Measurements from ENCODE around the gene KIF26B. TPM values are rescaled to one million over a fixed set of nuclear protein-coding genes. Genes with fewer than 3 reads are reported as not detected.
A peak's percentile ranks its signal among the peaks of the same experiment; 100 is the strongest.

KIF26B gene
- total RNA-seq: 1 to 10 TPM in 1 of 3 donors, under 1 TPM in 2; 0.14 to 3.2 (median 0.39) TPM
- long read RNA-seq, donor 1, partial matches to known transcripts: 0 of 2 reads
- long read RNA-seq, donor 1, other reads (novel, unspliced or antisense): 2 of 2 reads
- long read RNA-seq, donor 2: 0 reads

- ATAC-seq (no peak), DNase-seq (peak in 2 of 3 donors; percentile 20 to 37)
- Histone ChIP-seq H3K9me3 (no peaks in the 10 kb centered on the region), H3K4me3 (no peak within 1 kb of the TSS), H3K4me1 (ENCODE audit: low read depth) (peaks cover 41% of the 10 kb centered on the region), H3K36me3 (ENCODE audit: low read depth) (no peaks in the 10 kb centered on the region)
- intact Hi-C loops (cut with DNase I, micrococcal nuclease): loop anchor here (5.0 to 10.0 kb wide), 2 partner anchors 848 to 1340 kb away; no protein-coding TSS in a partner anchor
- TF ChIP-seq, protein P1, sequence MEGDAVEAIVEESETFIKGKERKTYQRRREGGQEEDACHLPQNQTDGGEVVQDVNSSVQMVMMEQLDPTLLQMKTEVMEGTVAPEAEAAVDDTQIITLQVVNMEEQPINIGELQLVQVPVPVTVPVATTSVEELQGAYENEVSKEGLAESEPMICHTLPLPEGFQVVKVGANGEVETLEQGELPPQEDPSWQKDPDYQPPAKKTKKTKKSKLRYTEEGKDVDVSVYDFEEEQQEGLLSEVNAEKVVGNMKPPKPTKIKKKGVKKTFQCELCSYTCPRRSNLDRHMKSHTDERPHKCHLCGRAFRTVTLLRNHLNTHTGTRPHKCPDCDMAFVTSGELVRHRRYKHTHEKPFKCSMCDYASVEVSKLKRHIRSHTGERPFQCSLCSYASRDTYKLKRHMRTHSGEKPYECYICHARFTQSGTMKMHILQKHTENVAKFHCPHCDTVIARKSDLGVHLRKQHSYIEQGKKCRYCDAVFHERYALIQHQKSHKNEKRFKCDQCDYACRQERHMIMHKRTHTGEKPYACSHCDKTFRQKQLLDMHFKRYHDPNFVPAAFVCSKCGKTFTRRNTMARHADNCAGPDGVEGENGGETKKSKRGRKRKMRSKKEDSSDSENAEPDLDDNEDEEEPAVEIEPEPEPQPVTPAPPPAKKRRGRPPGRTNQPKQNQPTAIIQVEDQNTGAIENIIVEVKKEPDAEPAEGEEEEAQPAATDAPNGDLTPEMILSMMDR (IDR thresholded peaks at IDR 0.05): no peak
These were observed at the start of gene KIF26B for GRCh38 chr1:245154429-245155271. TSS of gene KIF26B (plus strand) at chr1:245154985. CDS start at chr1:245155425, 440 bp downstream.

DNA sequence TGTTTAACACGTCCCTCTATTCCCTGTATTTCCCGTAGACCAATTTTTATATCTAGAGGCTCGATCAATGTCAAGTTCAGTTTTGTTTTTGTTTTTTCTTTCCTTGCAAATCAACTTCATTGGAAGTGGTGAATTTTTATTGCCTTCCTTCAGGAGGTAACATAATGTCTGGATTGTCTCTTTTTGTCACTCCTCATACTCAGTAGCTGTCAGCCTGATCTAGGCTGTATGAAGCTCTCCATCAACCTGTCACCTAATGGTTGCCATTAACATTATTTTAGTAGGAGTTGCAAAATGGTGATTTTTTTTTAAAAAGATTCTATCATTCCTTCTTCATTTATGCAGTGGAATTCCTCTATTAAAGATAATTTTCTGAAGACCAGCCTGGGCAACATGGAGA lies 49.7 kb upstream of the KIF26B start:
- Histone ChIP-seq H3K9me3 (no peaks in the 10 kb centered on the region), H3K4me3 (no peak overlapping the region), H3K36me3 (ENCODE audit: low read depth) (no peaks in the 10 kb centered on the region), H3K4me1 (ENCODE audit: low read depth) (no peaks in the 10 kb centered on the region)
- intact Hi-C loops (cut with DNase I, micrococcal nuclease): no loop called here
- no peak for ATAC-seq
- TF ChIP-seq, protein P1 (IDR thresholded peaks at IDR 0.05): no peak
- DNase-seq: no peak

- Histone ChIP-seq H3K4me1 (ENCODE audit: low read depth) (no peaks in the 10 kb centered on the region), H3K36me3 (ENCODE audit: low read depth) (no peaks in the 10 kb centered on the region), H3K9me3 (no peaks in the 10 kb centered on the region), H3K4me3 (no peak overlapping the region)
- intact Hi-C loops (cut with DNase I, micrococcal nuclease): no loop called here
- ATAC-seq (no peak), DNase-seq (no peak)
- TF ChIP-seq, protein P1 (IDR thresholded peaks at IDR 0.05): no peak
These were observed 48.9 kb upstream of the KIF26B start for GRCh38 chr1:245105815-245106410.

- Histone ChIP-seq H3K4me3 (no peak overlapping the region), H3K36me3 (ENCODE audit: low read depth) (no peaks in the 10 kb centered on the region), H3K9me3 (no peaks in the 10 kb centered on the region), H3K4me1 (ENCODE audit: low read depth) (peaks cover 2% of the 10 kb centered on the region)
- TF ChIP-seq, protein P1 (IDR thresholded peaks at IDR 0.05): no peak
- intact Hi-C loops (cut with DNase I, micrococcal nuclease): no loop called here
- ATAC-seq (no peak), DNase-seq (no peak)
These were observed 47.0 kb upstream of the KIF26B start for GRCh38 chr1:245107776-245108114.

DNA sequence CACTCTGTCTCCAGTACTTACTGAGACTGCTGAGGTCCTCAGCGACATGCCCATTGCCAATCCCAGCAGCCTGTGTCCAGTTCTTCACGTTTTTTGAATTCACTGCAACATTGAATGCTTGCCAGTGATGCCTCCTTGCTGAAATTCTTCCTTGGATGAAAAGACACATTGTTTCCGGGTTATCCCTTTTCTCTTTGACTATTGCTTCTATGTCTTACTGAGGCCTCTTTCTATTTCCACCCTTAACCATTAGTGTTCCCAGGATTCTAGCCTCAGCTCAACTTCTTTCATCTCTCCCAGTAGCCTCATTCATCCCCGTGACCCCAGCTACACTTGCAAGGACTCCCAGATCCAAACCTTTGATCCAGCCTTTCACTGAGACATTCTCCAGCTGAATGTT lies 46.5 kb upstream of the KIF26B start:
- H3K36me3 ChIP-seq (ENCODE audit: low read depth): no peaks in the 10 kb centered on the region
- intact Hi-C loops (cut with DNase I, micrococcal nuclease): no loop called here
- H3K9me3 ChIP-seq: no peaks in the 10 kb centered on the region
- peaks cover 2% of the 10 kb centered on the region for H3K4me1 ChIP-seq (ENCODE audit: low read depth)
- H3K4me3 ChIP-seq: no peak overlapping the region
- TF ChIP-seq, protein P1 (IDR thresholded peaks at IDR 0.05): no peak
- DNase-seq: no peak
- no peak for ATAC-seq
